H9 (cell line): Measurements from ENCODE around the gene STK38. TPM values are rescaled to one million over a fixed set of nuclear protein-coding genes. Genes with fewer than 3 reads are reported as not detected.

Experiments
- DNase-seq: peaks from one replicate; pipeline ENCODE4 v3.0.0-alpha.2; 2017
- H2AFZ ChIP-seq: one replicate; pipeline ENCODE4 v1.6.1; 2013; ENCODE audit warnings: mild to moderate bottlenecking, low read length, control low read depth, moderate library complexity
- H2AK5ac ChIP-seq: 2 replicates; pipeline ENCODE4 v1.6.1; 2013; ENCODE audit warnings: low read length, control low read depth, mixed read lengths; ENCODE audit not compliant: insufficient read length
- H2BK120ac ChIP-seq: one replicate; pipeline ENCODE4 v1.6.1; 2013; ENCODE audit warnings: low read depth, mild to moderate bottlenecking, low read length, control low read depth, inconsistent platforms; ENCODE audit not compliant: poor library complexity, severe bottlenecking
- H2BK12ac ChIP-seq: 2 replicates; pipeline ENCODE4 v1.6.1; 2013; ENCODE audit warnings: low read length, control low read depth, mixed read lengths, low read depth; ENCODE audit not compliant: insufficient read length
- H2BK15ac ChIP-seq: 2 replicates; pipeline ENCODE4 v1.6.1; 2013; ENCODE audit warnings: low read depth, low read length, control low read depth
- H2BK20ac ChIP-seq: one replicate; pipeline ENCODE4 v1.6.1; 2013; ENCODE audit warnings: low read depth, mild to moderate bottlenecking, low read length, control low read depth, inconsistent platforms; ENCODE audit not compliant: poor library complexity, severe bottlenecking
- H2BK5ac ChIP-seq: 2 replicates; pipeline ENCODE4 v1.6.1; 2013; ENCODE audit warnings: low read length, control low read depth, mixed read lengths; ENCODE audit not compliant: insufficient read length
- H3K14ac ChIP-seq: 2 replicates; pipeline ENCODE4 v1.6.1; 2013; ENCODE audit warnings: low read length, control low read depth; ENCODE audit not compliant: insufficient read depth
- H3K18ac ChIP-seq: 2 replicates; pipeline ENCODE4 v1.6.1; 2013; ENCODE audit warnings: low read depth, mild to moderate bottlenecking, mixed read lengths, low read length, control low read depth; ENCODE audit not compliant: insufficient read length
- H3K23ac ChIP-seq: 2 replicates; pipeline ENCODE4 v1.6.1; 2013; ENCODE audit warnings: low read length, control low read depth, mixed read lengths, low read depth; ENCODE audit not compliant: insufficient read length
- H3K23me2 ChIP-seq: 2 replicates; pipeline ENCODE4 v1.6.1; 2013; ENCODE audit warnings: low read depth, mild to moderate bottlenecking, mixed read lengths, low read length, control low read depth; ENCODE audit not compliant: insufficient read length, poor library complexity, severe bottlenecking
- H3K27ac ChIP-seq: 2 replicates; pipeline ENCODE4 v1.5.1; 2013; ENCODE audit warnings: low read length, control low read depth, mixed read lengths, low read depth; ENCODE audit not compliant: insufficient read length
- H3K27me3 ChIP-seq: 2 replicates; pipeline ENCODE4 v1.6.1; 2013; ENCODE audit warnings: low read length, control low read depth, inconsistent platforms; ENCODE audit not compliant: insufficient read depth
- H3K4ac ChIP-seq: 2 replicates; pipeline ENCODE4 v1.6.1; 2013; ENCODE audit warnings: low read depth, mild to moderate bottlenecking, control low read depth, inconsistent platforms, low read length, moderate library complexity
- H3K4me1 ChIP-seq: 2 replicates; pipeline ENCODE4 v1.6.1; 2013; ENCODE audit warnings: low read length, control low read depth, inconsistent platforms; ENCODE audit not compliant: insufficient read depth
- H3K4me2 ChIP-seq: 2 replicates; pipeline ENCODE4 v1.6.1; 2013; ENCODE audit warnings: low read length, control low read depth, mixed read lengths; ENCODE audit not compliant: insufficient read length, insufficient read depth
- H3K56ac ChIP-seq: 2 replicates; pipeline ENCODE4 v1.6.1; 2013; ENCODE audit warnings: low read depth, mild to moderate bottlenecking, mixed read lengths, low read length, control low read depth; ENCODE audit not compliant: insufficient read length
- H3K79me1 ChIP-seq: 2 replicates; pipeline ENCODE4 v1.6.1; 2013; ENCODE audit warnings: low read depth, mild to moderate bottlenecking, moderate library complexity, low read length, control low read depth, inconsistent platforms; ENCODE audit not compliant: insufficient read depth, poor library complexity, severe bottlenecking
- H3K79me2 ChIP-seq: 2 replicates; pipeline ENCODE4 v1.6.1; 2013; ENCODE audit warnings: low read length, control low read depth, inconsistent platforms; ENCODE audit not compliant: insufficient read depth
- H3K9ac ChIP-seq: 2 replicates; pipeline ENCODE4 v1.6.1; 2013; ENCODE audit warnings: low read length, control low read depth, mixed read lengths; ENCODE audit not compliant: insufficient read length; ENCODE audit errors: extremely low read depth
- H3K9me3 ChIP-seq: one replicate; pipeline ENCODE4 v1.6.1; 2013; ENCODE audit warnings: low read depth, low read length, inconsistent platforms; ENCODE audit not compliant: control insufficient read depth
- H3T11ph ChIP-seq: one replicate; pipeline ENCODE4 v1.6.1; 2013; ENCODE audit warnings: mild to moderate bottlenecking, low read length, control low read depth, inconsistent platforms
- H4K20me1 ChIP-seq: one replicate; pipeline ENCODE4 v1.6.1; 2013; ENCODE audit not compliant: control insufficient read depth, insufficient read length, insufficient read depth
- H4K5ac ChIP-seq: 2 replicates; pipeline ENCODE4 v1.6.1; 2013; ENCODE audit warnings: low read depth, mild to moderate bottlenecking, mixed read lengths, low read length, control low read depth; ENCODE audit not compliant: insufficient read length
- H4K8ac ChIP-seq: replicated peaks from 2 replicates; pipeline ENCODE4 v1.6.1; 2013; ENCODE audit warnings: low read length, control low read depth, mixed read lengths, low read depth; ENCODE audit not compliant: insufficient read length
- H4K91ac ChIP-seq: 2 replicates; pipeline ENCODE4 v1.6.1; 2013; ENCODE audit warnings: low read depth, mild to moderate bottlenecking, moderate library complexity, mixed read lengths, low read length, control low read depth; ENCODE audit not compliant: insufficient read length
- H3K27ac Mint-ChIP-seq, 3 experiments: 2 replicates in 2 of 3; 3 replicates in 1 of 3; pipeline ENCODE4 v1.8.0; 2020 to 2021; ENCODE audit warnings: mixed read lengths in 3 of 3, mild to moderate bottlenecking in 1 of 3, moderate library complexity in 1 of 3
- H3K27me3 Mint-ChIP-seq: 2 replicates; pipeline ENCODE4 v1.8.0; 2021; ENCODE audit warnings: low read depth, mild to moderate bottlenecking, moderate library complexity, mixed read lengths
- H3K36me3 Mint-ChIP-seq, 3 experiments: 2 replicates in 2 of 3; 3 replicates in 1 of 3; pipeline ENCODE4 v1.8.0; 2020 to 2021; ENCODE audit warnings: low read depth in 3 of 3, mixed read lengths in 3 of 3; ENCODE audit not compliant: insufficient read depth in 1 of 3
- H3K4me1 Mint-ChIP-seq, 2 experiments: 2 replicates each; pipeline ENCODE4 v1.8.0; 2020; ENCODE audit warnings: mixed read lengths in 2 of 2
- H3K4me3 Mint-ChIP-seq, 2 experiments: 2 replicates in 1 of 2; 3 replicates in 1 of 2; pipeline ENCODE4 v1.8.0; 2020 to 2021; ENCODE audit warnings: mild to moderate bottlenecking in 2 of 2, mixed read lengths in 2 of 2, moderate library complexity in 1 of 2
- H3K9me3 Mint-ChIP-seq, 2 experiments: 2 replicates in 1 of 2; 3 replicates in 1 of 2; pipeline ENCODE4 v1.8.0; 2020; ENCODE audit warnings: mild to moderate bottlenecking in 2 of 2, mixed read lengths in 2 of 2, moderate library complexity in 1 of 2
- WGBS: extraction: QIAGEN DNeasy Blood & Tissue Kit; methylation state at CpG from one replicate; pipeline ENCODE4 v1.1.7; 2013; ENCODE audit warnings: missing lambda C conversion rate, low lambda C conversion rate, mixed read lengths; ENCODE audit not compliant: insufficient read length; ENCODE audit errors: extremely low coverage; 5-methylcytosine and 5-hydroxymethylcytosine counted together
- total RNA-seq: library from RNA; stranded (reverse); gene quantifications from 2 replicates; pipeline ENCODE4 v1.2.1, GENCODE V29; 2021
- TF ChIP-seq, protein P1 (sequence below): fragments of 200-600 bp; sonication (generic); conservative IDR thresholded peaks from 3 replicates; pipeline ENCODE4 v1.8.0; 2021; ENCODE audit warnings: antibody characterized with exemption, mild to moderate bottlenecking

Gene STK38
- total RNA-seq, 1 experiment from 2014 or later, result 17.5 TPM

DNA sequence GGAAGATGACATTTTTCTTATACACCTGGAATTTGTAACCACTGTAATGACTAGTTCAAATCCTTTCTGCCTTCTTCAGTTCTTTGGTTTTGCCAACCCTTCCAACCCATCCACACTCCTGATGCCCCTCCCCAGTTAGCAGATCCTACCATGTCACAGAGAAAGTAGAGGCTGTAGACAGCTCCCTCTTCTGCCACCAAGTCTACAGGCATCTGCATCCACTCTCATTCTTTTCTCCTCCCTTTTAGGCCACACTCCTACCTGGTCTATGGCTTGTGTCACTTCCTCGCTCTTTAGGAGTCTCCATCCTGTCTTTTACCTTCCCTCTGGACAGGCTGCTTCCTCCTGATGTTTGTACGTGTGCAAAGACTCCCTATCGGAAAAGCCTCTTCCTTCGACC, 13.5 kb upstream of the STK38 start:
- no peak overlapping the region for H4K5ac ChIP-seq
- H2BK5ac ChIP-seq, result no peak overlapping the region
- H2BK12ac ChIP-seq, result no peak overlapping the region
- H3K9me3 ChIP-seq, result no peaks in the 10 kb centered on the region
- no peak overlapping the region for H3T11ph ChIP-seq
- H2AK5ac ChIP-seq, result no peak overlapping the region
- H2BK120ac ChIP-seq, result no peak overlapping the region
- no peaks in the 10 kb centered on the region for H3K79me2 ChIP-seq
- H3K27ac ChIP-seq, result no peak overlapping the region
- H3K56ac ChIP-seq, result no peak overlapping the region
- no peaks in the 10 kb centered on the region for H3K4me1 ChIP-seq
- H2BK20ac ChIP-seq, result no peak overlapping the region
- H3K36me3 Mint-ChIP-seq, result no peaks in the 10 kb centered on the region
- no peak overlapping the region; a peak in 1 of 7 replicates for H3K27ac Mint-ChIP-seq
- no peak overlapping the region for H3K4ac ChIP-seq
- no peak overlapping the region for H2AFZ ChIP-seq
- H4K91ac ChIP-seq, result no peak overlapping the region
- H3K4me2 ChIP-seq, result no peak overlapping the region
- no CpG with 5 or more reads among the region's 4 CpGs for WGBS
- peaks cover 3 to 8% of the 10 kb centered on the region in 2 experiments; a peak in 3 of 4 replicates for H3K4me1 Mint-ChIP-seq
- no peak overlapping the region for H3K9ac ChIP-seq
- H3K4me3 Mint-ChIP-seq, result no peak overlapping the region
- no peaks in the 10 kb centered on the region for H3K79me1 ChIP-seq
- H3K14ac ChIP-seq, result no peak overlapping the region
- peaks cover 4% of the 10 kb centered on the region; the same call in 1 of the 2 replicates for H3K27me3 Mint-ChIP-seq
- no peaks in the 10 kb centered on the region for H3K9me3 Mint-ChIP-seq
- TF ChIP-seq, protein P1, sequence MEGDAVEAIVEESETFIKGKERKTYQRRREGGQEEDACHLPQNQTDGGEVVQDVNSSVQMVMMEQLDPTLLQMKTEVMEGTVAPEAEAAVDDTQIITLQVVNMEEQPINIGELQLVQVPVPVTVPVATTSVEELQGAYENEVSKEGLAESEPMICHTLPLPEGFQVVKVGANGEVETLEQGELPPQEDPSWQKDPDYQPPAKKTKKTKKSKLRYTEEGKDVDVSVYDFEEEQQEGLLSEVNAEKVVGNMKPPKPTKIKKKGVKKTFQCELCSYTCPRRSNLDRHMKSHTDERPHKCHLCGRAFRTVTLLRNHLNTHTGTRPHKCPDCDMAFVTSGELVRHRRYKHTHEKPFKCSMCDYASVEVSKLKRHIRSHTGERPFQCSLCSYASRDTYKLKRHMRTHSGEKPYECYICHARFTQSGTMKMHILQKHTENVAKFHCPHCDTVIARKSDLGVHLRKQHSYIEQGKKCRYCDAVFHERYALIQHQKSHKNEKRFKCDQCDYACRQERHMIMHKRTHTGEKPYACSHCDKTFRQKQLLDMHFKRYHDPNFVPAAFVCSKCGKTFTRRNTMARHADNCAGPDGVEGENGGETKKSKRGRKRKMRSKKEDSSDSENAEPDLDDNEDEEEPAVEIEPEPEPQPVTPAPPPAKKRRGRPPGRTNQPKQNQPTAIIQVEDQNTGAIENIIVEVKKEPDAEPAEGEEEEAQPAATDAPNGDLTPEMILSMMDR, result no peak
- no peak for DNase-seq
- no peaks in the 10 kb centered on the region for H3K23me2 ChIP-seq
- H3K18ac ChIP-seq, result no peak overlapping the region
- no peaks in the 10 kb centered on the region for H3K27me3 ChIP-seq
- H2BK15ac ChIP-seq, result no peak overlapping the region; the same call in 1 of the 2 replicates
- no peak overlapping the region for H4K8ac ChIP-seq
- H4K20me1 ChIP-seq, result no peaks in the 10 kb centered on the region
- no peak overlapping the region for H3K23ac ChIP-seq
